Duodenal mucosa (tissue), 2 donors: Measurements from ENCODE around the gene PITPNM2.

Experiments
- H3K27ac ChIP-seq: one replicate; pipeline ENCODE4 v1.7.0; 2013; ENCODE audit warnings: low read depth, low read length
- H3K27me3 ChIP-seq, 2 donors: one replicate each; pipeline ENCODE4 v1.7.0; 2013; ENCODE audit warnings: low read length in 2 of 2, control low read depth in 1 of 2; ENCODE audit not compliant: insufficient read depth in 2 of 2, control insufficient read depth in 1 of 2
- H3K36me3 ChIP-seq, 2 donors: one replicate each; pipeline ENCODE4 v1.7.0; 2013; ENCODE audit warnings: low read length in 2 of 2, control low read depth in 1 of 2; ENCODE audit not compliant: insufficient read depth in 2 of 2, control insufficient read depth in 1 of 2
- H3K4me1 ChIP-seq, 2 donors: one replicate each; pipeline ENCODE4 v1.7.0; 2013; ENCODE audit warnings: low read length in 2 of 2, control low read depth in 1 of 2; ENCODE audit not compliant: insufficient read depth in 2 of 2, control insufficient read depth in 1 of 2
- H3K4me3 ChIP-seq, 2 donors: one replicate each; pipeline ENCODE4 v1.7.0; 2013; ENCODE audit warnings: low read length in 2 of 2, low read depth in 1 of 2
- H3K9ac ChIP-seq, 2 donors: one replicate each; pipeline ENCODE4 v1.7.0; 2013; ENCODE audit warnings: low read length in 2 of 2, low read depth in 1 of 2
- H3K9me3 ChIP-seq, 2 donors: one replicate each; pipeline ENCODE4 v1.7.0; 2013; ENCODE audit warnings: low read length in 2 of 2, control low read depth in 1 of 2; ENCODE audit not compliant: control insufficient read depth in 1 of 2

The PITPNM2 gene

DNA sequence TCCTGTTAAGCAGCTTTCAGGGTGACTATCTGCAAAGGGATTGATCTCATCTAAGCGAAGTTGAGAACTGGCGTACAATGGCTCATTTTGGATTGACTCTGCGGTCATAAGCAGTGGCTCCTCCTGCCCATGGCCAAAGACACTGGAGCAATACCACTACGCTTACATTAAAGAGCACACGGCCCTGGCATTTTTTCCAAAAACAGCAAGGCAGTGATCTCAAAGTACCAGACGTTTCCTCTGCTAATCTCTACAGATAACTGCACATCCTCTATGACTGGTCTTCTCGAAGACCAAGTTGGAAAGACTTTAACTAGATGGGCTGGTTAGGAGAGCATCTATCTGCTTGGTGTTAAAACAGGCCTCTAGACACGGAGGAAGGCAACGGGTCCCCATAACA, 2.7 kb downstream of the PITPNM2 start:
- no peak overlapping the region for H3K27ac ChIP-seq
- H3K9me3 ChIP-seq, result no peaks in the 10 kb centered on the region
- H3K4me1 ChIP-seq, result peaks cover 19 to 26% of the 10 kb centered on the region in 2 donors
- no peak overlapping the region for H3K4me3 ChIP-seq
- H3K9ac ChIP-seq, result no peak overlapping the region
- peaks cover 0 to 4% of the 10 kb centered on the region in 2 donors for H3K27me3 ChIP-seq
- no peaks in the 10 kb centered on the region for H3K36me3 ChIP-seq

DNA sequence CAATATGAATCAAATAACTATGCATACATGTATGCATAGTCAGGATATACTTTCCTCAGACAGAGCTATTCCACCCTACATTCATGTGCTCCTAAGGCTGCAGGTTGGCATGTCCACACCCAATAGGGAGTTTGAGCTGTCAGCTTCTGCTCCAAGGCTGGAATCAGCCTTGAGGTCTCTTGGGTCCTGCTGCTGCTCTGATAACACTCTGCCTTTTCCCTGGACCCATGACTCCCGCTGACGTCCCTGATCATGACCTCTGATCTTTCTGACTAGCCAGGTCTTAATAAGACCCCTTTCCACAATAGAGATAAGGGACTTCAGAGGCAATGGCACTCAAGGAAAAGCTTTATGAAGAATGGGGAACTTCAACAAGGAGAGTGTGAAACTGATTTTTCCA, 5.7 kb downstream of the PITPNM2 start:
- H3K9ac ChIP-seq, result no peak overlapping the region
- no peaks in the 10 kb centered on the region for H3K36me3 ChIP-seq
- H3K4me3 ChIP-seq, result no peak overlapping the region
- H3K4me1 ChIP-seq, result peaks cover 38 to 47% of the 10 kb centered on the region in 2 donors
- no peaks in the 10 kb centered on the region for H3K9me3 ChIP-seq
- peaks cover 0 to 4% of the 10 kb centered on the region in 2 donors for H3K27me3 ChIP-seq
- H3K27ac ChIP-seq, result no peak overlapping the region

DNA sequence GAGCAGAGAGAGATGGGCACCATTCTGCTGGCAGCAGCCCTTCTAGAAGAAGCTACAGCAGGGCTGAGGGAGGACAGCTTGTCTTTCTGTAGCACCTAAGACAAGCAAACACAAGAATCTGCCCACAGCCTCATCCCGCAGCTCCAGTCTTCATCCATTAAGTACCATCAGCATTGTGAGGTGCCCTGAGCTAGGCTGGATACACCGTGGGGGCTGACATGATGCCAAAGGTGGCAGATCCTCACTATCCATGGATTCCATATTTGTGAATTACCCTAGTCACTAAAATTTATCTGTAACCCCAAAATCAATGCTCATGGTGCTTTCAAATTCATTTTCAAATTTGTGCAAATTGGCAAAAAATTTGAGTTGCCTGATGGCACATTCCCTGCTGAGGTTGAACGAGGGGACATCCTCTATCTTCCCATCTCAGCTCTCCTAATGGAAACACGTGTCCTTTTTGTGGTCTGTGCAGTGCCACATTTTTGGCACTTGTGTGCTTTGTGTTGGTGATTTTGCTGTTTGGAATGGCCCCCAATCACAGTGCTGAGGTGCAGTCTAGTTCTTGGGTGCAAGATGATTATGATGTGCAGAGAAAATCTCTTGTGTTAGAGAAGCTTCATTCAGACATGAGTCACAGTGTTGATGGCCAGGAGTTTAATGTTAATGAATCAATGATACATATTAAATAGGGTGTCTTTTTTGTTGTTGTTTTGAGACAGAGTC, 7.0 kb downstream of the PITPNM2 start:
- H3K4me1 ChIP-seq, result peaks cover 34 to 46% of the 10 kb centered on the region in 2 donors
- no peak overlapping the region for H3K9ac ChIP-seq
- H3K27me3 ChIP-seq, result no peaks in the 10 kb centered on the region
- no peaks in the 10 kb centered on the region for H3K9me3 ChIP-seq
- peak overlapping the region; percentile 78 for H3K27ac ChIP-seq
- no peaks in the 10 kb centered on the region for H3K36me3 ChIP-seq
- no peak overlapping the region for H3K4me3 ChIP-seq

DNA sequence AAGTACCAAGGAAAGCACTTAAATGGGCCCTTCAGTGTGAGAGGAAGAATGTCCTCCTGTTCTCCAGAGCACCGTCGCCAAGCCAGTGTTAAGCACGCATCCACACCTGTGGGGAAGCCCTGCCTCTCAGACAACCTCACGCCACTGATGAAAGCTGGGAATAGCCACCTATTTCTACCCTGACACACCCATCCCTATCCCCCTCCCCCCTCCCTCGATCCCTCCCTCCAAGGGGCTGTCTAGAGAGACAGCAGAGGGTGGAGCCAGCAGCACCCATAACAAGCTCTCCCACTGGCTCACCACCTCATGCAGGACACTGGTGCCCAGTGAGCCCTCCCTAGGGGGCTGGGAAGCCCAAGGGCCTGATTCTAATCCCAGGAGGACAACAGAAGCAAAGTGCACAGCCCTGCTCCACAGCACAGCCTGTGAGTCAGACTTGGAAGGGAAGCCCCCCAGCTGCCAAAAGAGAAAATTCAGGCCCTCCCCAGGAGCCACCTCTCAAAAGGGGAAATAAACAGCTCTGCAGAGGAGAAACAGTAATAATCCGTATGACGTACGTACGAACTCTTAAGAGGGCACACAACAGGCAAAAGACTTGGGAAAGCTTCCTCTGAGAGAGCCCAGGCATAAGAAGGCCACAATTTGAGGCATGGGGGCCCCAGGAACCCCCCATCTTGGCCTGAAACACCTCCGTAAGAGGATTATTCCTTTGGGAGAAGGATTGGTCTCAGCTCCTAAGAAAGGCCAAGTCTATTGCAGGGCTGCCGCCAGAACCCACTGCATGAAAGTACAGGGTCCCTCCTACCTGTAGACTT, 7.8 kb downstream of the PITPNM2 start:
- peak overlapping the region; percentile 78 for H3K27ac ChIP-seq
- H3K4me3 ChIP-seq, result peak overlapping the region in 1 of 2 donors; percentile 5
- H3K27me3 ChIP-seq, result no peaks in the 10 kb centered on the region
- no peaks in the 10 kb centered on the region for H3K9me3 ChIP-seq
- no peak overlapping the region for H3K9ac ChIP-seq
- no peaks in the 10 kb centered on the region for H3K36me3 ChIP-seq
- H3K4me1 ChIP-seq, result peaks cover 34 to 46% of the 10 kb centered on the region in 2 donors

DNA sequence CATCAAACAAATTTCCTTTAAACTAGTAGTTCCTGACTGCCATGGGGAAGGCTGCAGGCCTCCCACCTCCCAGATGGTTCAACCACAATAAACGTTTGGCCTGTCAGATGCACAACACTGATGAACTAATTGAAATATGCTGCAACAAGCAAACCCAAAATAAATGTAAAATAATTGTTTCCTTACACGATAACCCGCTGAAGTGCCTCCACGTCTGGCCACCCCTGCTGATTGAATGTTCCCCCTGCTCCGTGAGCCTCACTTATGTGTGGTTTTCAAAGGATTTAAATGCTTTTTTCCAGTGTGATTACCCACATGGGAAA, 8.4 kb downstream of the PITPNM2 start:
- Histone ChIP-seq H3K4me3 (peak overlapping the region; percentile 5 to 8), H3K9ac (no peak overlapping the region), H3K27ac (peak overlapping the region; percentile 78)

DNA sequence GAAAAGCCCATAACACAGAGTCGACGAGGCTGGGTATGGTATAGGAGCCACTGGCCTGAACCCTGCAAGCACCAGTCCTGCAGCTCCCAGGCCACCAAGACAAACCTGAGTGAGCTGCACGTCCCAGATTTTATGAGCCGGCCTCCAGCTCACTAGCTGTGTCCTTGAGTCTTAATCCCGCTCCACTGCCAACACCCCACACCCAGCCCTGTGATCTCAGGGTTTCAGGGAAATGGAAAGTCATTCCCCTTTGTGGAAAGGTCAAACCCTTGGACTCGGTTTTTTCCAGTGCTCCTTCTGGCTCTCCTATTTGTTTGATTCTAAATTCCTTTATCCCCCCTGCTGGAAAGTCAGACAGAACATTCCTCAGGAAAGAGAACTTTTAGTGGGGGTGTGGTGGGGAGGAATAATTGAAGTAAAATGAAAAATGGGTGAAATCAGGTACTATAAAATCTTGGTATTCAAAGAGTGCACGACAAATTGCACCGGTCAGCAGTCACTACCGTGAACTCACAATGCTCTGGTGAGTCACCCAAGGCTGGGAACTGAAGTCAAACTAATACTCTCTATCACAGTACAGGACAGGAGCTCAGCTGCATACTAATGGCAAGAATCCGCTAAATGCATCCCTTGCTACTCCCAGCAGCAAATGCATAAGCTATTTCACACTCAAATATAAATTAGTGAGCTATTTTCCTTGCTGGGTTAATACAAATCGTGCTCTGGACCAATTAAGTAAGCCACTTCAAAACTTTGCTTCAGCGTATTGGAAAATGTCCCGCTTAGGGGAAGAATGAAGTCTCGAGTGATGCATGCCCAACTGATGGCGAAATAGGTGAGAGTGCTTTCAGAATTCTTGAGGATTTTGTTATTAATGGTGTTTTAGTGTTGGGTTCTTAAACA, 9.0 kb downstream of the PITPNM2 start:
- peak overlapping the region; percentile 2 to 50 for H3K9ac ChIP-seq
- H3K36me3 ChIP-seq, result no peaks in the 10 kb centered on the region
- H3K27ac ChIP-seq, result peak overlapping the region; percentile 78
- H3K4me3 ChIP-seq, result peak overlapping the region in 1 of 2 donors; percentile 17
- peaks cover 34 to 41% of the 10 kb centered on the region in 2 donors for H3K4me1 ChIP-seq
- no peaks in the 10 kb centered on the region for H3K27me3 ChIP-seq
- no peaks in the 10 kb centered on the region for H3K9me3 ChIP-seq

More for the DNA sequence above, 8.4 kb downstream of the PITPNM2 start:
- no peaks in the 10 kb centered on the region for H3K9me3 ChIP-seq
- H3K36me3 ChIP-seq, result no peaks in the 10 kb centered on the region
- H3K27me3 ChIP-seq, result no peaks in the 10 kb centered on the region
- H3K4me1 ChIP-seq, result peaks cover 34 to 46% of the 10 kb centered on the region in 2 donors

DNA sequence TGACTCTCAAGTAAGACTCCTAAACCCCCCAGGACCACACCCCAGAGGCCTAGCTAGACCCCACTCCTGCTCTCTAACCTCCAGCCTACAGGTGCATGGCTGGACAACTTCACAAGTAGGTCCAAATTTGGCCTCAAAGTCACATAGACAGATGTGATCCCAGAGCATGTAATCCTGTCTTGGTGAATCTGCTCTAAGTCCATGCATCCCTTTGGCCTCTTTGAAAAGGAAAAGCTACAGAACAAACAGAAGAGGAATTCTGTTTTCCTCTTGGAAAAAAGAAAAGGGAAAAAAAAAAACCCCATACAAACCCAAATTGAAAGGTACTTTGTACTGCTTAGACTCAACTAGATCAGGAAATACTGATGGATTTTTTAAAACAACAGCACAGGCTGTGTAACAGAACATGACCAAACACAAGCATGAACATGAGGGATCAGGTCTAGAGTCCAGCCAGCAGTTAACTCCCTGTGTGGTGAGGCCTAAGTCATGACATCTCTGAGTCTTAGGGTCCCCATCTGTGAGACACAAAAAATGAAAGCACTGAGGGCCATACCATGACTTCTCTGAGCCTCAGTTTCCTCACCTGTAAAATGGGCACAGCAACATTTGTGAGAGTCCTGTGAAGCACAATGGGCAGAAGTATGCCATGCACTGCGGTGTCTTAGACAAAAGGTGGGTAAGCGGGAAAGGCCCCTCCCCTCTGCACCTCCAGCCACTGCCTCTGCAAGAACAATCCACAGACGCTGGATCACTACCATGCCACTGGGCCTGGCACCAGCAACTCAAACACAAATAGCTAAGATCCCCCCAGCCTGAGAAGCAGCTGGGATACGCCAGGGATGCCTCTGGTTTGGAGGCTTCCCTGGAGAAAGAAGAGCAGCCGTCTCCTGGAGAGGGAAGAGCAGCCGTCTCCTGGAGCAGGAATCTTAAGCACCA, 9.9 kb downstream of the PITPNM2 start:
- H3K36me3 ChIP-seq, result no peaks in the 10 kb centered on the region
- peak overlapping the region; percentile 76 for H3K27ac ChIP-seq
- H3K4me1 ChIP-seq, result peaks cover 34 to 40% of the 10 kb centered on the region in 2 donors
- peak overlapping the region; percentile 8 to 17 for H3K4me3 ChIP-seq
- H3K27me3 ChIP-seq, result no peaks in the 10 kb centered on the region
- H3K9me3 ChIP-seq, result no peaks in the 10 kb centered on the region
- peak overlapping the region; percentile 2 to 50 for H3K9ac ChIP-seq

DNA sequence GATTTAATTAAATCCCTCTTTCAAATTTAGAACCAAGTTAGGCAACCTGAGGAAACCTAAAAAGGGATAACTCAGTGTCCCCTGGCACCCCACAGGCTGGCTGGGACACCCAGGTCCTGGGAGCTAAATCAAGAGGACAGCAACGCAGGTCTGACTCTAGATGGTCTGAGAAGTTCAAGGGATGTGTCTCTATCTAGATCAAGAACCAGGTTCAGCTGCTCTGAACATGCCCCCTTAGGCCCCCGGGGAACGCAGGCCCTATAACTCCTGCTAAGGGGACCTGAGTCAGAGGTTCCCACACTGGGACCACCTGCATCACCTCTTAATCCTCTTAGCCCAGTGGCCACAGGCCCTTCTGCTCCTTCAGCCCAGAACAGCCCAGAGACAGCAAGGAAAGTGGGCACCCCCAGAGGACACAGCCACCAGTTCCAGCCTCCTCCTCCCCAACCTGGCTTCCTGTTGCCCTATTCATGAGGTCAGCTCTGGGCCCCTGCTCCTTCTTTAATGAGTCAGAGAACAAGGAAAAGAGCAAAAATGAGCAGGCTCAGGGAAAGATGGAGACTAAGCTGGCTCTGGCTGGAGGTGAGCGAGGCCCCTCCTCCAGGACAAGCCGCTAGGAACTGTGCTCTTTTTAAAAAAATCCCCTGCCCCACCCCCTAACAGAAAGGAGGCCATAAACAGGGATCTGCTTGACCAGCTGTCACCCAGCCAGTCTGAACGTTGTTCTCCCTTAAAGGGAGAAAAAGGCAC, 10.8 kb downstream of the PITPNM2 start:
- no peaks in the 10 kb centered on the region for H3K27me3 ChIP-seq
- H3K9ac ChIP-seq, result peak overlapping the region in 1 of 2 donors; percentile 50
- H3K4me3 ChIP-seq, result no peak overlapping the region
- H3K9me3 ChIP-seq, result no peaks in the 10 kb centered on the region
- peaks cover 34 to 40% of the 10 kb centered on the region in 2 donors for H3K4me1 ChIP-seq
- no peaks in the 10 kb centered on the region for H3K36me3 ChIP-seq
- H3K27ac ChIP-seq, result peak overlapping the region; percentile 76

DNA sequence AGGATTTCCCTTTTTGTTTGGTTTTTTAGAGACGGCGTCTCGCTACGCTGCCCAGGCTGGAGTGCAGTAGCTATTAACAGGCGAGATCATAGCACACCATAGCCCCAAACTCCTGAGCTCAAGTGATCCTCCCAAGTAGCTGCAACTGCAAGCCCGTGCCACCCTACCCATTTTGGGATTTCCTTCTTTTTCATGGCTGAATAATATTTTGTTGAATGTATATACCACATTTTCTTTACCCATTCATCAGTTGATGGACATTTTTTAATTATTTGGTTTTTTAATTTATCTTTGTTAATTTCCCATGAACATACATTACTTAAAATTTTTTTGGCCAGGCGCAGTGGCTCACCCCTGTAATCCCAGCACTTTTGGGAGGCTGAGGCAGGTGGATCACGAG, 15.2 kb downstream of the PITPNM2 start:
- Histone ChIP-seq H3K36me3 (peaks cover 0 to 3% of the 10 kb centered on the region in 2 donors), H3K4me1 (peaks cover 28 to 29% of the 10 kb centered on the region in 2 donors), H3K27me3 (no peaks in the 10 kb centered on the region), H3K4me3 (no peak overlapping the region), H3K9ac (no peak overlapping the region), H3K9me3 (no peaks in the 10 kb centered on the region), H3K27ac (no peak overlapping the region)
